ENCODE results near the gene CACNA2D3.

DNA sequence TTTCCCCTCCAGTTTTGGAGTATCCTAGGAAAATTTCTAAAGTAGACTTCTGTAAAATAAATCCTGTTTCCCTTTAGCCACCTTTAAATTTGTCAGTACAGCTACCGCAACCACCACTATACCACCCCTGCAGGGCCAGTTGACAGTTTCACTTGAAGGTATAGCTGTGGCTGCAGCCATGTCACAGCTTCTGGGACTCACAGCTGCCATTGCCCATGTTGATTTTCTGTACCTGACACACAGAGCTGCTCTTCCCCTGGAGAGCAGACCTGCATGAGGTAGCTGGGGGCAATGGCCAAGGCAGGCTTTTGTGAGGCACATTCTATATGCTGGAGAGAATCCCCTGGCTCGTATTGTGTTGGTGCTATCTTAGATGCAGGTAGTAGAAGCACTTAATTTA lies 460.1 kb downstream of the CACNA2D3 start:
- TF ChIP-seq, protein P1, sequence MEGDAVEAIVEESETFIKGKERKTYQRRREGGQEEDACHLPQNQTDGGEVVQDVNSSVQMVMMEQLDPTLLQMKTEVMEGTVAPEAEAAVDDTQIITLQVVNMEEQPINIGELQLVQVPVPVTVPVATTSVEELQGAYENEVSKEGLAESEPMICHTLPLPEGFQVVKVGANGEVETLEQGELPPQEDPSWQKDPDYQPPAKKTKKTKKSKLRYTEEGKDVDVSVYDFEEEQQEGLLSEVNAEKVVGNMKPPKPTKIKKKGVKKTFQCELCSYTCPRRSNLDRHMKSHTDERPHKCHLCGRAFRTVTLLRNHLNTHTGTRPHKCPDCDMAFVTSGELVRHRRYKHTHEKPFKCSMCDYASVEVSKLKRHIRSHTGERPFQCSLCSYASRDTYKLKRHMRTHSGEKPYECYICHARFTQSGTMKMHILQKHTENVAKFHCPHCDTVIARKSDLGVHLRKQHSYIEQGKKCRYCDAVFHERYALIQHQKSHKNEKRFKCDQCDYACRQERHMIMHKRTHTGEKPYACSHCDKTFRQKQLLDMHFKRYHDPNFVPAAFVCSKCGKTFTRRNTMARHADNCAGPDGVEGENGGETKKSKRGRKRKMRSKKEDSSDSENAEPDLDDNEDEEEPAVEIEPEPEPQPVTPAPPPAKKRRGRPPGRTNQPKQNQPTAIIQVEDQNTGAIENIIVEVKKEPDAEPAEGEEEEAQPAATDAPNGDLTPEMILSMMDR (IDR thresholded peaks at IDR 0.05) = no peak
- no peak for TF ChIP-seq POLR2A (IDR thresholded peaks at IDR 0.05)

Data from lower leg skin (tissue), 3 donors.